GM10847 (cell line): Measurements from ENCODE around the gene ZFHX2.

Source experiments
- POLR2A ChIP-seq: IDR thresholded peaks from 2 replicates; pipeline ENCODE4 v1.6.1; 2011; ENCODE audit not compliant: insufficient read length; ENCODE audit errors: extremely low read depth

ZFHX2 gene

GRCh38 chr14:23551266-23552028, at the start of gene ZFHX2:
ZFHX2 (minus strand) TSS chr14:23551765; CDS start chr14:23535325, 16,440 bp downstream.
- peak; percentile 28 for TF ChIP-seq POLR2A

GRCh38 chr14:23600806-23601205, 49.2 kb upstream of the ZFHX2 start:
- no peak for TF ChIP-seq POLR2A

GRCh38 chr14:23600322-23600707, 48.8 kb upstream of the ZFHX2 start:
- no peak for TF ChIP-seq POLR2A

- no peak for TF ChIP-seq POLR2A
Measured at GRCh38 chr14:23590198-23590597, 38.6 kb upstream of the ZFHX2 start.

- no peak for TF ChIP-seq POLR2A
Measured at GRCh38 chr14:23589606-23590005, 38.0 kb upstream of the ZFHX2 start.

GRCh38 chr14:23588884-23589598, 37.5 kb upstream of the ZFHX2 start:
- no peak for TF ChIP-seq POLR2A

- no peak for TF ChIP-seq POLR2A
Measured at GRCh38 chr14:23582906-23583760, 31.6 kb upstream of the ZFHX2 start.

- no peak for TF ChIP-seq POLR2A
Measured at GRCh38 chr14:23580948-23581281, 29.4 kb upstream of the ZFHX2 start.

- TF ChIP-seq POLR2A = no peak
Measured at GRCh38 chr14:23580152-23580926, 28.8 kb upstream of the ZFHX2 start.

GRCh38 chr14:23579739-23580138, 28.2 kb upstream of the ZFHX2 start:
- TF ChIP-seq POLR2A = no peak

- no peak for TF ChIP-seq POLR2A
Measured at GRCh38 chr14:23579311-23579630, 27.7 kb upstream of the ZFHX2 start.

- no peak for TF ChIP-seq POLR2A
Measured at GRCh38 chr14:23578560-23579310, 27.2 kb upstream of the ZFHX2 start, which contains the start of gene JPH4. JPH4 (minus strand) TSS chr14:23578790; CDS start chr14:23577453, 1,337 bp downstream.

- TF ChIP-seq POLR2A = no peak
Measured at GRCh38 chr14:23577710-23578392, 26.3 kb upstream of the ZFHX2 start.
